ENCODE measurements around the gene ARHGAP4.

The ARHGAP4 gene

GRCh38 chrX:153924149-153924861, 1.8 kb downstream of the ARHGAP4 start:
- TF ChIP-seq ZBTB7A (IDR thresholded peaks at IDR 0.05; ENCODE audit: low read depth) (no peak), RAD21 (IDR thresholded peaks at IDR 0.05; ENCODE audit: low read depth) (peak; percentile 25)

GRCh38 chrX:153922932-153923857, 2.9 kb downstream of the ARHGAP4 start:
- TF ChIP-seq EGR1 (IDR thresholded peaks at IDR 0.05) (no peak), TAF1 (IDR thresholded peaks at IDR 0.05; ENCODE audit: low read depth) (no peak), CREB1 (IDR thresholded peaks at IDR 0.05; ENCODE audit: low read depth) (no peak), NFIC (IDR thresholded peaks at IDR 0.05) (peak; percentile 59), ZBTB7A (IDR thresholded peaks at IDR 0.05; ENCODE audit: low read depth) (no peak), YY1 (IDR thresholded peaks at IDR 0.05; ENCODE audit: low read depth) (no peak), REST (IDR thresholded peaks at IDR 0.05; ENCODE audit: low read depth) (no peak), FOXM1 (IDR thresholded peaks at IDR 0.05; ENCODE audit: borderline replicate concordance, low read depth) (no peak), TCF12 (IDR thresholded peaks at IDR 0.05; ENCODE audit: low read depth) (no peak), CEBPB (IDR thresholded peaks at IDR 0.05) (no peak), EP300 (IDR thresholded peaks at IDR 0.05; ENCODE audit: borderline replicate concordance) (no peak), MAX (IDR thresholded peaks at IDR 0.05) (no peak), RAD21 (IDR thresholded peaks at IDR 0.05; ENCODE audit: low read depth) (peak; percentile 35; the same call in 1 of the 2 replicates), TEAD4 (IDR thresholded peaks at IDR 0.05) (no peak), USF1 (IDR thresholded peaks at IDR 0.05) (no peak)

GRCh38 chrX:153921511-153922446, 4.3 kb downstream of the ARHGAP4 start:
- TF ChIP-seq USF1 (IDR thresholded peaks at IDR 0.05) (no peak), MAX (IDR thresholded peaks at IDR 0.05) (no peak), TCF12 (IDR thresholded peaks at IDR 0.05; ENCODE audit: low read depth) (no peak), YY1 (IDR thresholded peaks at IDR 0.05; ENCODE audit: low read depth) (no peak), ZBTB7A (IDR thresholded peaks at IDR 0.05; ENCODE audit: low read depth) (no peak), TAF1 (IDR thresholded peaks at IDR 0.05; ENCODE audit: low read depth) (no peak), CEBPB (IDR thresholded peaks at IDR 0.05) (no peak), NFIC (IDR thresholded peaks at IDR 0.05) (no peak), REST (IDR thresholded peaks at IDR 0.05; ENCODE audit: low read depth) (no peak), FOXM1 (IDR thresholded peaks at IDR 0.05; ENCODE audit: borderline replicate concordance, low read depth) (no peak), EP300 (IDR thresholded peaks at IDR 0.05; ENCODE audit: borderline replicate concordance) (no peak), CREB1 (IDR thresholded peaks at IDR 0.05; ENCODE audit: low read depth) (no peak), EGR1 (IDR thresholded peaks at IDR 0.05) (no peak)

- no peak for TF ChIP-seq NFIC (IDR thresholded peaks at IDR 0.05)
- TF ChIP-seq USF1 (IDR thresholded peaks at IDR 0.05): no peak
- no peak for TF ChIP-seq REST (IDR thresholded peaks at IDR 0.05; ENCODE audit: low read depth)
- TF ChIP-seq CEBPB (IDR thresholded peaks at IDR 0.05): no peak
- TF ChIP-seq TEAD4 (IDR thresholded peaks at IDR 0.05): no peak
- no peak for TF ChIP-seq RAD21 (IDR thresholded peaks at IDR 0.05; ENCODE audit: low read depth)
- no peak for TF ChIP-seq FOXM1 (IDR thresholded peaks at IDR 0.05; ENCODE audit: borderline replicate concordance, low read depth)
- TF ChIP-seq TCF12 (IDR thresholded peaks at IDR 0.05; ENCODE audit: low read depth): no peak
- TF ChIP-seq EGR1 (IDR thresholded peaks at IDR 0.05): no peak
- TF ChIP-seq EP300 (IDR thresholded peaks at IDR 0.05; ENCODE audit: borderline replicate concordance): no peak
- no peak for TF ChIP-seq MAX (IDR thresholded peaks at IDR 0.05)
- no peak for TF ChIP-seq YY1 (IDR thresholded peaks at IDR 0.05; ENCODE audit: low read depth)
- TF ChIP-seq CREB1 (IDR thresholded peaks at IDR 0.05; ENCODE audit: low read depth): no peak
- TF ChIP-seq ZBTB7A (IDR thresholded peaks at IDR 0.05; ENCODE audit: low read depth): no peak
- TF ChIP-seq TAF1 (IDR thresholded peaks at IDR 0.05; ENCODE audit: low read depth): no peak
Observed at GRCh38 chrX:153921070-153921469, 5.0 kb downstream of the ARHGAP4 start.
